Measurements from ENCODE around the gene FOXC1. TPM values are rescaled to one million over a fixed set of nuclear protein-coding genes. Genes with fewer than 3 reads are reported as not detected.
A peak's percentile ranks its signal among the peaks of the same experiment; 100 is the strongest.

FOXC1 gene
- total RNA-seq, 1 donor, result 2.2 TPM

DNA sequence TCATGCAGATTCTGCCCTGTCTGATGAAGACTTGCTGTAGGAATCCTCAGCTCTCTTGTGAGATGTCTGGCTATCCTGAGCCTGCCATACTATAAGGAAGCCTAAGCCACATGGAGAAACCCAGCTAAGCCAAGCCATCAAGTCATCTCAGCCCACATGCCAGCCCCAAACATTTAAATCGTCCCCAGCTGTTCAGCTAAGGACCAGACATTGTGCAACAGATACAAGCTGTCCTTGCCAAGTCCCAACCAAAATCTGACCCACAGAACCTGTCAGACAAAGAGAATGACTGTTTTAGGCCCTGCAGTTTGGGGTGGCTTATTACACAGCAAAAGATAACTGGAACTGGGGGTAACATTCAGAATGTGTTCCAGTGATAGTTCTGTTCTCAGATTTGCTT, 36.8 kb upstream of the FOXC1 start:
- TF ChIP-seq, protein P1, sequence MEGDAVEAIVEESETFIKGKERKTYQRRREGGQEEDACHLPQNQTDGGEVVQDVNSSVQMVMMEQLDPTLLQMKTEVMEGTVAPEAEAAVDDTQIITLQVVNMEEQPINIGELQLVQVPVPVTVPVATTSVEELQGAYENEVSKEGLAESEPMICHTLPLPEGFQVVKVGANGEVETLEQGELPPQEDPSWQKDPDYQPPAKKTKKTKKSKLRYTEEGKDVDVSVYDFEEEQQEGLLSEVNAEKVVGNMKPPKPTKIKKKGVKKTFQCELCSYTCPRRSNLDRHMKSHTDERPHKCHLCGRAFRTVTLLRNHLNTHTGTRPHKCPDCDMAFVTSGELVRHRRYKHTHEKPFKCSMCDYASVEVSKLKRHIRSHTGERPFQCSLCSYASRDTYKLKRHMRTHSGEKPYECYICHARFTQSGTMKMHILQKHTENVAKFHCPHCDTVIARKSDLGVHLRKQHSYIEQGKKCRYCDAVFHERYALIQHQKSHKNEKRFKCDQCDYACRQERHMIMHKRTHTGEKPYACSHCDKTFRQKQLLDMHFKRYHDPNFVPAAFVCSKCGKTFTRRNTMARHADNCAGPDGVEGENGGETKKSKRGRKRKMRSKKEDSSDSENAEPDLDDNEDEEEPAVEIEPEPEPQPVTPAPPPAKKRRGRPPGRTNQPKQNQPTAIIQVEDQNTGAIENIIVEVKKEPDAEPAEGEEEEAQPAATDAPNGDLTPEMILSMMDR (IDR thresholded peaks at IDR 0.05; ENCODE audit: insufficient read depth, low read depth, low read length), result no peak
- no peak overlapping the region for H3K4me3 ChIP-seq (ENCODE audit: low read depth, low read length)
- no peak for DNase-seq (ENCODE audit: low read depth)

DNA sequence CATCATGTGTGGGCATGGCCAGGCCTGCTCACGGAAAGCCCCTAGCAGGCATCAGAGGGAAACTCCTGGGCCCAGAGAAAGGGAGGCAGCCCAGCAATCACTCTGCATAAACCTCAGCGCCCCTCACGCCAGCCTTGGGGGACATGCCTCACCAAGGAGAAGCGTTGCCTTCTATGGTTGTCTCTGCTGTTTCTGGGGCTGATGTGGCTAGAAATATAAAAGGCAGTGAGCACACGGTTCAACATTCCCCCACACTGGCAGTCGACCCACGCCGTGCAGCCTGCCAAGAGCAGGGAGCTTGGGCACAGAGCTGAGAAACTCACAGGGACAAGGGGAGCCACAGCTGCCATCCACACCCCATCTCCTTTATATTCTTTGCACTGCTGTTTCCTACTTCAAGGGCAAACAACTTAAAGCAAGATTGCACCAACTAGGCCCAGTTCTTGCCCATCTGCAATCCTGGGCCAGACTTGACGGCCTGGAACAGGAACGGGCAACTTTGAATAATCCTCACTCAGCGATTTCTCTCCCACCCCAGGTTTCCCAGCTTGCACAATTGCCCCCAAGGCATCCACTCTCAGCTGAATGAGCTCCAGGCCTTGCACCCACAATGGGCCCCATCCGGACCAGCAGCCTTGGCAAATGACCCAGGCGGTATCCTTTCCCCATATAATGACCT, 35.5 kb upstream of the FOXC1 start:
- TF ChIP-seq, protein P1 (IDR thresholded peaks at IDR 0.05; ENCODE audit: insufficient read depth, low read depth, low read length), result no peak
- H3K4me3 ChIP-seq (ENCODE audit: low read depth, low read length), result no peak overlapping the region
- no peak for DNase-seq (ENCODE audit: low read depth)

DNA sequence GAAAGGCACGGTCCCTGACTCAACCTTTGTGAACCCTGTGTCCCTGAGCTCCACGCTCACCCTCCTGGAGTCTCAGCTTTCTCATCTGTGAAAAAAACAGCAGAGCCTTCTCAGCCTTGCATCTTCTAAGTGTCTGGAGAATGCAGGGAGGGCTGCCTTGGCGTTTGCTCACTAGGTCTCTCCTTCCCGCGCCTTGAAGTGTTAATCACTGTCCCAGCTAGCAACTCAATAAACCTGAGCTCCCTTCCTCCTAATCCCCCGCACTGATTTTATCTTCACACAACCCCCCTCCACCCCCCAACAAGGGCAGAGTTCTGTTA, 34.9 kb upstream of the FOXC1 start:
- no peak overlapping the region for H3K4me3 ChIP-seq (ENCODE audit: low read depth, low read length)
- TF ChIP-seq, protein P1 (IDR thresholded peaks at IDR 0.05; ENCODE audit: insufficient read depth, low read depth, low read length), result no peak
- DNase-seq (ENCODE audit: low read depth), result no peak

DNA sequence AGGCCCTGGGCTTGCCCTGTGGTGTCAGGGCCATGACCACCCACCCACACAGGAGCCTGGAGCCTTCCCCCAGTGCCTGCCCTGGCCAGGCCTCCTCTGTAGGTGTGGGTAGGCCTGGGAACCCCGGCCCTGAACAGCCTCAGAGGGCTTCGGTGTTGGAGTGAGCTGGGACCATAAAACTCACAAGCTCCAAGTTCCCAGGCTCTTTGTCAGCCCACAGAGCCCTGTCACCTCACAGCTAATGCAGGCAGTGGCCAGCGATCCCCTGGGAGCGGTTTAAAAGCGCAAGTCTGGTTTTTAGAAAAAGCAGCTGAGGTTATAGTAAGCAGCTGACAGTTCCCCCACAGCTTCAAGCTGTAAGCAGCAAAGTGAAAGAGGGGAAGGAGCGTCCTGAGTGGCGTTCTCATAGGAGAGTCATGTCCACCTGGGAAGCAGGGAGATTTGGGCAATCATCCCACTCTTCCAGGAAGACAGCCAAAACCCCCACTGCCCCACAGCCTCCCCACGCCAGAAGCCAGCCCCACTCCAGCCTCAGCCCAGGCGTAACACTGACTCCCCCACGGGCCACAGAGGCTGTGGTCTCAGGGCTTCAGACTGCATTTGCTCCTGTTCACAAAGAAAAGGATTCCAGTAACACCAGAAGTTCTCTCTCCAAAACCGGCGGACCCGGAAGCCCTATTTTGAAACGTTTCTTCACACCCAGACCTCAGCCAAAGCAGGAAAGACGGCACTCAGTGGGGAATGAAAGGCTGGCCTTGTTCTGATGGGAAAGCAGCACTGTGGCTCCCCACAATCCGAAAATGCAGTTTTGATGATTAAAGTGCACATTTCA, 34.3 kb upstream of the FOXC1 start:
- peak overlapping the region; percentile 27 for H3K4me3 ChIP-seq (ENCODE audit: low read depth, low read length)
- peak; percentile 47 for DNase-seq (ENCODE audit: low read depth)
- TF ChIP-seq, protein P1 (IDR thresholded peaks at IDR 0.05; ENCODE audit: insufficient read depth, low read depth, low read length), result no peak

DNA sequence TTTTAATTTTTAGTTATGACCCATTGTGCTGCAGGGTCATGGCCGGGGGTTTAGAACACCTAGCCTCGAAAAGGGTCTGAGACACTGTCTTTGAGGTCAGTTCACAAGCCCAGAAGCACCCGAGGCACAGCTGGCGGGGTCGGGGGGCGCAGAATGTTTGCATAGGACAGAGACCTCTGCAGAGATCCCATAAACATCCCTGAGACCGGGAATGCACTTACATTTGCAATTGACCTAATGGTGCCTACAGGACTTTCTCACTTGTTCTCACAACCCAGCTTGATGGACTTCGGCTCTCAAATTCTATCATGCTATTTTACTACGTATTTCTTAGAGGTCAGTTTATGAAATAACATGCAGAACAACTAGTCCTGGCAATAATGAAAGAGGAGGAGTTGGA, 33.5 kb upstream of the FOXC1 start:
- no peak overlapping the region for H3K4me3 ChIP-seq (ENCODE audit: low read depth, low read length)
- TF ChIP-seq, protein P1 (IDR thresholded peaks at IDR 0.05; ENCODE audit: insufficient read depth, low read depth, low read length), result no peak
- DNase-seq (ENCODE audit: low read depth), result no peak

DNA sequence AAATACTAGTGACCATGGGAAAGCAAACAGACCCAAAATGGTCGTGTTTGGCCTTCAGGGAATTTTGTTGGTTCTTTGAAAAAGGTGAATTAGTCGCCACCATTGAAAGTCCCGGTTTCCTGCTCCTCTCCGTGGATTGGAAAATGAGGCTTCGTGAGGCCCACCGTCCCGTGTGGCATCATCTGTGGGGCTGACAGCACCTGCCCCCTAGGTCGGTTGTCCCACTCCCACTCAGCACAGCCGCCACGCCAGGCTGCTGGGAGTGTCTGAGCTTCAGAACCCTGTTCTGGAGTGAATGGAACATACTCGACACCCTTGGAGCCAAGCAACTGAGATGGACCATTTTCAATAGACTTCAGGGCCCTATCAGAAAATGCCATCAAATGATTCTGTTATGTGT, 33.0 kb upstream of the FOXC1 start:
- no peak overlapping the region for H3K4me3 ChIP-seq (ENCODE audit: low read depth, low read length)
- TF ChIP-seq, protein P1 (IDR thresholded peaks at IDR 0.05; ENCODE audit: insufficient read depth, low read depth, low read length), result no peak
- DNase-seq (ENCODE audit: low read depth), result no peak

All from fibroblast of villous mesenchyme (primary cell).